ENCODE data around the gene GPR21. TPM values are rescaled to one million over a fixed set of nuclear protein-coding genes. Genes with fewer than 3 reads are reported as not detected.

GPR21 gene
- total RNA-seq, 2 donors from 2014 or later = 1.5 to 1.8 TPM

DNA sequence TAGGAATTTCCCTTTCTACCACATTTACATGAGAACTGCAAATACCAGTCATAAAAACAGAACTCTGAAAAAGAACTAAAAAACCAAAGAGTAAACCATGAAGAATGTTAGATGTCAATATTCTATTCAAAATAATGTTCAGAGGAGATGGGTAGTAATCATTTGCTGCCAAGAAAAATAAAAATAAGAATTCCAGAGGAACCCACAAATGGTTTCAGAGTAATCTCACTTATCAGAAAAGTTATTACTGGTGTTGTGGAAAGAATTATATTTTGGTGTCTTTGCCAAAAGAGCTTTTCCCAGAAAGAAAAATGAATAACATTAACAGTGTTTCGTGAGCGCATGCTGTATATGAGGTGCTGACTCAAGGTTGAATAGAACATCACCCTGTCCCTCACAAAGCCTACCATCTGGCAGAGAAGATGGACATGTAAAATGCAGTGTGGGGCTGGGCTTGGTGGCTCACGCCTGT, 35.6 kb downstream of the GPR21 start:
- Mint-ChIP-seq H3K27ac (no peak overlapping the region), H3K27me3 (ENCODE audit: insufficient read depth) (peaks cover 19% of the 10 kb centered on the region), H3K9me3 (no peaks in the 10 kb centered on the region), H3K4me1 (peaks cover 23% of the 10 kb centered on the region), H3K36me3 (ENCODE audit: low read depth) (peaks cover 47% of the 10 kb centered on the region), H3K4me3 (no peak overlapping the region)
- H3K9ac ChIP-seq (ENCODE audit: extremely low read depth, low read length, poor library complexity, severe bottlenecking) = no peak overlapping the region
- no peak for DNase-seq
- H3K27me3 ChIP-seq (ENCODE audit: control insufficient read depth, insufficient read depth, low read length, poor library complexity, severe bottlenecking) = no peaks in the 10 kb centered on the region
- no peak overlapping the region for H3K4me3 ChIP-seq (ENCODE audit: low read length)
- H3K9me3 ChIP-seq (ENCODE audit: control insufficient read depth, low read length) = no peaks in the 10 kb centered on the region
- no peak for TF ChIP-seq CTCF (conservative IDR thresholded peaks at IDR 0.05)
- WGBS, 2 experiments (ENCODE audit: insufficient coverage in 1 of 2, insufficient read length in 1 of 2) = 80 to 96% methylated on average over 1 to 3 of the region's 3 CpGs
- H3K27ac ChIP-seq (ENCODE audit: low read depth, low read length) = no peak overlapping the region
- peaks cover 10% of the 10 kb centered on the region for H3K4me1 ChIP-seq (ENCODE audit: control insufficient read depth, insufficient read depth, low read length)
- H3K36me3 ChIP-seq (ENCODE audit: control insufficient read depth, insufficient read depth, low read length) = peaks cover 62% of the 10 kb centered on the region

DNA sequence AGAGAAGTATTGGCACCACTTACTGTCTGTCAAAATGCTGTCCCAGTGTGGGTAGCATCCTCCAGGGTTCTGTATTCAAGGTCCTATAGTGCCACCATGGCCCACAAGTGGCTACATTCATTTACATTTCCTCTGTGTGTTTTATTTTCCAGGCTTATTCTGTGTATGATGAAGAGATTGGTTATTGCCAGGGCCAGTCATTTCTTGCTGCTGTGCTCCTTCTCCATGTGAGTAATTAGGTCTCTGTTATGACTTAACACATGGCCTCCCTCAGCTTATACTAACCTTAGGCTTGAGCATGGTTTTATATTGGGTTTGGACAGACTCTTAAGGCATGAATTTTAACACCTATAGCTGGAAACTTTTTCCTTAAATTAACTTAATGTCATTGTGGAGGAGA, 36.7 kb downstream of the GPR21 start:
- peaks cover 23% of the 10 kb centered on the region for H3K27me3 Mint-ChIP-seq (ENCODE audit: insufficient read depth)
- Histone ChIP-seq H3K4me1 (ENCODE audit: control insufficient read depth, insufficient read depth, low read length) (peaks cover 11% of the 10 kb centered on the region), H3K9me3 (ENCODE audit: control insufficient read depth, low read length) (no peaks in the 10 kb centered on the region), H3K36me3 (ENCODE audit: control insufficient read depth, insufficient read depth, low read length) (peaks cover 66% of the 10 kb centered on the region), H3K9ac (ENCODE audit: extremely low read depth, low read length, poor library complexity, severe bottlenecking) (no peak overlapping the region), H3K27ac (ENCODE audit: low read depth, low read length) (no peak overlapping the region), H3K27me3 (ENCODE audit: control insufficient read depth, insufficient read depth, low read length, poor library complexity, severe bottlenecking) (peaks cover 5% of the 10 kb centered on the region), H3K4me3 (ENCODE audit: low read length) (no peak overlapping the region)
- H3K4me3 Mint-ChIP-seq = no peak overlapping the region
- H3K9me3 Mint-ChIP-seq = no peaks in the 10 kb centered on the region
- peaks cover 49% of the 10 kb centered on the region for H3K36me3 Mint-ChIP-seq (ENCODE audit: low read depth)
- no peak for DNase-seq
- no peak for TF ChIP-seq CTCF (conservative IDR thresholded peaks at IDR 0.05)
- H3K4me1 Mint-ChIP-seq = peaks cover 29% of the 10 kb centered on the region
- no peak overlapping the region for H3K27ac Mint-ChIP-seq

DNA sequence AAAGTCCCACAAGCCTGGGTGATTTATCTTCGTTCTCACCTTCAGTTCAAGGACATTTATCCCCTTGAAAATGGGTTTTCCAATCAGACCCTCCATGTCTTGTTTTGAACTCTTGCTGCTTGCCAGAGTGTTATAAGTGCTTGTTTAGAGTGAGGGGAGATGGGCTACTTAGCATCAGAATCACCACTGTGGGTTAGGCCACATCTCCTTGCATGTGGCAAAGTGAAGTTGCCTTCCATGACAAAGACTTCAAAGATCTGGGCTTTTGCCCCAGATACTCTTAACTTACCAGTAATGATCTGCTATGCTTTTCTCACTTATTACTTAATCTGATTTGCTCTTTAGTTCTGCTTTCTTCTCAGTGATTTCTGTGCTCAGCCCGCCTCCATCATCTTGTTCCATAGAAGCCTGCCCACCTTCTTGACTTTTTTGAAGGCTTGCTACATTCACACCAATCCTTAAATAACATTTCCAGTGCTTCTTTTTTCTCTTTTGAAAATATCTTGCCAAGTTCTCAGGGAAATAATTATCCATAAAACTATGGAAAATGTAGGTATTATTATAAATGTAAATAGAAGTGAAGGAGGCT, 39.0 kb downstream of the GPR21 start:
- peaks cover 33% of the 10 kb centered on the region for H3K4me1 Mint-ChIP-seq
- no peaks in the 10 kb centered on the region for H3K9me3 Mint-ChIP-seq
- H3K4me3 ChIP-seq (ENCODE audit: low read length) = no peak overlapping the region
- WGBS, 2 experiments (ENCODE audit: insufficient coverage in 1 of 2, insufficient read length in 1 of 2) = 73 to 90% methylated on average over 2 of the region's 2 CpGs
- H3K27ac Mint-ChIP-seq = no peak overlapping the region
- H3K27me3 ChIP-seq (ENCODE audit: control insufficient read depth, insufficient read depth, low read length, poor library complexity, severe bottlenecking) = peaks cover 5% of the 10 kb centered on the region
- H3K36me3 ChIP-seq (ENCODE audit: control insufficient read depth, insufficient read depth, low read length) = peaks cover 51% of the 10 kb centered on the region
- peaks cover 25% of the 10 kb centered on the region for H3K27me3 Mint-ChIP-seq (ENCODE audit: insufficient read depth)
- H3K9me3 ChIP-seq (ENCODE audit: control insufficient read depth, low read length) = no peaks in the 10 kb centered on the region
- peaks cover 35% of the 10 kb centered on the region for H3K36me3 Mint-ChIP-seq (ENCODE audit: low read depth)
- H3K4me3 Mint-ChIP-seq = no peak overlapping the region
- no peak for TF ChIP-seq CTCF (conservative IDR thresholded peaks at IDR 0.05)
- H3K9ac ChIP-seq (ENCODE audit: extremely low read depth, low read length, poor library complexity, severe bottlenecking) = no peak overlapping the region
- H3K4me1 ChIP-seq (ENCODE audit: control insufficient read depth, insufficient read depth, low read length) = peaks cover 16% of the 10 kb centered on the region
- DNase-seq = peak; percentile 68
- no peak overlapping the region for H3K27ac ChIP-seq (ENCODE audit: low read depth, low read length)
